SK-N-MC (cell line): ENCODE data around the gene LRP1B.

Experiments
- EZH2 ChIP-seq: fragments of 200-600 bp; sonication (generic); IDR thresholded peaks from one replicate; pipeline ENCODE4 v1.6.1; 2017; ENCODE audit warnings: antibody characterized with exemption
- FOXP2 ChIP-seq: optimal IDR thresholded peaks from 2 replicates; pipeline ENCODE3; 2011; ENCODE audit warnings: mild to moderate bottlenecking, moderate library complexity; ENCODE audit not compliant: insufficient read depth; ENCODE audit errors: extremely low read length, control extremely low read depth
- POLR2AphosphoS5 ChIP-seq: IDR thresholded peaks from 2 replicates; pipeline ENCODE4 v1.6.1; 2012; ENCODE audit warnings: mild to moderate bottlenecking, low read depth, low read length, borderline replicate concordance

- TF ChIP-seq EZH2 (no peak), POLR2AphosphoS5 (no peak), FOXP2 (no peak)
Measured at GRCh38 chr2:140417504-140417903, 1713.3 kb downstream of the LRP1B start.
